HG03558 (cell line): ENCODE measurements around the gene ADGRE3.
A peak's percentile ranks its signal among the peaks of the same experiment; 100 is the strongest.
"Not testable (repeated sequence)": the region's sequence is repeated elsewhere in the genome, so short reads cannot be mapped to it uniquely, and the experiment has no call there.

Experiments
- ATAC-seq: cut with Tn5 transposase; IDR thresholded peaks from one replicate; pipeline ENCODE4 v1.9.1; 2021; ENCODE audit warnings: moderate number of reproducible peaks; ENCODE audit not compliant: unreplicated experiment; ENCODE audit errors: extremely low read depth

ADGRE3 gene

GRCh38 chr19:14612242-14612641, 62.4 kb downstream of the ADGRE3 start:
- ATAC-seq: not testable (repeated sequence)

- no peak for ATAC-seq
Measured at GRCh38 chr19:14611051-14611450, 63.6 kb downstream of the ADGRE3 start.

GRCh38 chr19:14606627-14607026, 68.0 kb downstream of the ADGRE3 start:
- no peak for ATAC-seq

GRCh38 chr19:14603990-14604387, 70.7 kb downstream of the ADGRE3 start:
- peak; percentile 40 for ATAC-seq

GRCh38 chr19:14599548-14600147, 75.0 kb downstream of the ADGRE3 start:
- ATAC-seq: no peak

GRCh38 chr19:14595558-14595957, 79.1 kb downstream of the ADGRE3 start:
- ATAC-seq: no peak

GRCh38 chr19:14589433-14589832, 85.2 kb downstream of the ADGRE3 start:
- not testable (repeated sequence) for ATAC-seq

GRCh38 chr19:14585187-14585586, 89.5 kb downstream of the ADGRE3 start:
- peak; percentile 44 for ATAC-seq

GRCh38 chr19:14584372-14584771, 90.3 kb downstream of the ADGRE3 start:
- ATAC-seq: not testable (repeated sequence)

- no peak for ATAC-seq
Measured at GRCh38 chr19:14582894-14583340, 91.7 kb downstream of the ADGRE3 start, which contains the start of gene CLEC17A. Gene CLEC17A (plus strand): TSS chr19:14583084. CDS start chr19:14583161, 77 bp downstream.

GRCh38 chr19:14580623-14581237, 93.9 kb downstream of the ADGRE3 start:
- ATAC-seq: no peak

GRCh38 chr19:14577885-14578427, 96.7 kb downstream of the ADGRE3 start:
- no peak for ATAC-seq

GRCh38 chr19:14577264-14577663, 97.4 kb downstream of the ADGRE3 start:
- ATAC-seq: no peak

- ATAC-seq: no peak
Measured at GRCh38 chr19:14576363-14576762, 98.3 kb downstream of the ADGRE3 start.

- no peak for ATAC-seq
Measured at GRCh38 chr19:14575428-14575980, 99.1 kb downstream of the ADGRE3 start.

- ATAC-seq: peak; percentile 51
Measured at GRCh38 chr19:14571695-14572490, 102.8 kb downstream of the ADGRE3 start, which contains the start of gene NDUFB7. Gene NDUFB7 (minus strand): TSS chr19:14572066. CDS start chr19:14572000, 66 bp downstream.

- ATAC-seq: no peak
Measured at GRCh38 chr19:14570864-14571527, 103.6 kb downstream of the ADGRE3 start.
